GM12878 (cell line): ENCODE results near the gene CAMKK2. TPM values are rescaled to one million over a fixed set of nuclear protein-coding genes. Genes with fewer than 3 reads are reported as not detected.

Experiments used
- BACH1 ChIP-seq: fragments of 450-650 bp; IDR thresholded peaks from 2 replicates; pipeline ENCODE4 v1.6.1; 2017; ENCODE audit warnings: mild to moderate bottlenecking, borderline replicate concordance
- CREB1 ChIP-seq: IDR thresholded peaks from 2 replicates; pipeline ENCODE4 v1.6.1; 2012; ENCODE audit warnings: low read depth, mild to moderate bottlenecking, inconsistent platforms
- EED ChIP-seq: sonication (generic); IDR thresholded peaks from 2 replicates; pipeline ENCODE4 v1.6.1; 2016; ENCODE audit warnings: antibody characterized with exemption, low read depth
- RCOR1 ChIP-seq: conservative IDR thresholded peaks from 2 replicates; pipeline ENCODE4 v1.6.1; 2012; ENCODE audit warnings: low read depth, low read length, improper control_type of control experiment
- ZNF384 ChIP-seq: IDR thresholded peaks from 2 replicates; pipeline ENCODE4 v1.6.1; 2012; ENCODE audit warnings: low read depth, mild to moderate bottlenecking, low read length, improper control_type of control experiment, borderline replicate concordance
- polyA plus RNA-seq, 11 experiments: library from polyadenylated mRNA; depleted of rRNA in 4 of 11; unstranded in 6 of 11; stranded (reverse) in 5 of 11; fragments of >200 nt; fragmentation: Nextera tagmentation in 4 of 11; fragmentation: Illumina TruSeq in 1 of 11; extraction: Ambion mirVana in 4 of 11; extraction: Trizol in 1 of 11; gene quantifications; 1 replicate in 1 of 11; 2 replicates in 10 of 11; pipeline versions ENCODE4 v1.2.1 to v1.2.3, GENCODE V29; 2011 to 2016; ENCODE audit warnings: inconsistent platforms in 2 of 11, missing spikeins in 2 of 11, low read depth in 1 of 11
- total RNA-seq, 4 experiments: library from RNA; depleted of rRNA in 3 of 4; stranded (reverse); fragments of >200 nt in 3 of 4; fragmentation: Illumina TruSeq in 1 of 4; extraction: Trizol in 1 of 4; gene quantifications; 2 replicates each; pipeline versions ENCODE4 v1.2.1 to v1.2.3, GENCODE V29; 2013 to 2021
- TF ChIP-seq, protein P1 (sequence below): fragments of 450-650 bp; formaldehyde crosslinking; IDR thresholded peaks from 2 replicates; pipeline ENCODE4 v1.5.0; 2022; ENCODE audit warnings: mild to moderate bottlenecking, missing genetic modification characterization
- TF ChIP-seq, protein P2 (sequence below): fragments of 450-650 bp; IDR thresholded peaks from 2 replicates; pipeline ENCODE4 v1.6.1; 2017; ENCODE audit warnings: low read depth, mild to moderate bottlenecking, moderate library complexity
- TF ChIP-seq, protein P3 (sequence below): fragments of 450-650 bp; conservative IDR thresholded peaks from 2 replicates; pipeline ENCODE4 v1.6.1; 2017; ENCODE audit warnings: mild to moderate bottlenecking, moderate library complexity
- TF ChIP-seq, protein P4 (sequence below): IDR thresholded peaks from 2 replicates; pipeline ENCODE4 v1.6.1; 2012; ENCODE audit warnings: mild to moderate bottlenecking, low read depth, low read length

Gene CAMKK2
- total and polyA plus RNA-seq, 10 of the 15 experiments (the other 5 are each of a cell fraction or from before 2014, with no cell fraction given): 5.2 to 40.6 (median 26.6) TPM

DNA sequence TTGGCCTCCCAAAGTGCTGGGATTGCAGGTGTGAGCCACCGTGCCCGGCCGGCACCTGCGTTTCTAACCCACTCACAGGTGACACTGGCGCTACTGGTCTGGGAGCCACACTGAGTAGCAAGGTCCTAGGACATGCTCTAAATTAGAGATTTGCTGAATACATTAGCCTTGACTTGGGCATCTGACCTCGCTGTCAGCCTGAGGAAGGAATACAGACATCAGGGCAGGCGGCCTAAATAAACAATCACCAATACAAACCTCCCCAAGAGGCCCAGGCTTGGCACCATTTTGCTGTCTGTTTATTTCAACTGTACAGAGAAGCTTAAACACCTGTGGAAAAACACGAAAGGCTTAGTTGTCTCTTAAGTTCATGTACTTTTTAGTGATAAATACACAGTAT, 59.1 kb downstream of the CAMKK2 start (continued):
- TF ChIP-seq, protein P1, sequence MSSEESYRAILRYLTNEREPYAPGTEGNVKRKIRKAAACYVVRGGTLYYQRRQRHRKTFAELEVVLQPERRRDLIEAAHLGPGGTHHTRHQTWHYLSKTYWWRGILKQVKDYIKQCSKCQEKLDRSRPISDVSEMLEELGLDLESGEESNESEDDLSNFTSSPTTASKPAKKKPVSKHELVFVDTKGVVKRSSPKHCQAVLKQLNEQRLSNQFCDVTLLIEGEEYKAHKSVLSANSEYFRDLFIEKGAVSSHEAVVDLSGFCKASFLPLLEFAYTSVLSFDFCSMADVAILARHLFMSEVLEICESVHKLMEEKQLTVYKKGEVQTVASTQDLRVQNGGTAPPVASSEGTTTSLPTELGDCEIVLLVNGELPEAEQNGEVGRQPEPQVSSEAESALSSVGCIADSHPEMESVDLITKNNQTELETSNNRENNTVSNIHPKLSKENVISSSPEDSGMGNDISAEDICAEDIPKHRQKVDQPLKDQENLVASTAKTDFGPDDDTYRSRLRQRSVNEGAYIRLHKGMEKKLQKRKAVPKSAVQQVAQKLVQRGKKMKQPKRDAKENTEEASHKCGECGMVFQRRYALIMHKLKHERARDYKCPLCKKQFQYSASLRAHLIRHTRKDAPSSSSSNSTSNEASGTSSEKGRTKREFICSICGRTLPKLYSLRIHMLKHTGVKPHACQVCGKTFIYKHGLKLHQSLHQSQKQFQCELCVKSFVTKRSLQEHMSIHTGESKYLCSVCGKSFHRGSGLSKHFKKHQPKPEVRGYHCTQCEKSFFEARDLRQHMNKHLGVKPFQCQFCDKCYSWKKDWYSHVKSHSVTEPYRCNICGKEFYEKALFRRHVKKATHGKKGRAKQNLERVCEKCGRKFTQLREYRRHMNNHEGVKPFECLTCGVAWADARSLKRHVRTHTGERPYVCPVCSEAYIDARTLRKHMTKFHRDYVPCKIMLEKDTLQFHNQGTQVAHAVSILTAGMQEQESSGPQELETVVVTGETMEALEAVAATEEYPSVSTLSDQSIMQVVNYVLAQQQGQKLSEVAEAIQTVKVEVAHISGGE (CRISPR knock-in tag): no peak
- TF ChIP-seq, protein P2, sequence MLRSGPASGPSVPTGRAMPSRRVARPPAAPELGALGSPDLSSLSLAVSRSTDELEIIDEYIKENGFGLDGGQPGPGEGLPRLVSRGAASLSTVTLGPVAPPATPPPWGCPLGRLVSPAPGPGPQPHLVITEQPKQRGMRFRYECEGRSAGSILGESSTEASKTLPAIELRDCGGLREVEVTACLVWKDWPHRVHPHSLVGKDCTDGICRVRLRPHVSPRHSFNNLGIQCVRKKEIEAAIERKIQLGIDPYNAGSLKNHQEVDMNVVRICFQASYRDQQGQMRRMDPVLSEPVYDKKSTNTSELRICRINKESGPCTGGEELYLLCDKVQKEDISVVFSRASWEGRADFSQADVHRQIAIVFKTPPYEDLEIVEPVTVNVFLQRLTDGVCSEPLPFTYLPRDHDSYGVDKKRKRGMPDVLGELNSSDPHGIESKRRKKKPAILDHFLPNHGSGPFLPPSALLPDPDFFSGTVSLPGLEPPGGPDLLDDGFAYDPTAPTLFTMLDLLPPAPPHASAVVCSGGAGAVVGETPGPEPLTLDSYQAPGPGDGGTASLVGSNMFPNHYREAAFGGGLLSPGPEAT: no peak
- TF ChIP-seq, protein P3, sequence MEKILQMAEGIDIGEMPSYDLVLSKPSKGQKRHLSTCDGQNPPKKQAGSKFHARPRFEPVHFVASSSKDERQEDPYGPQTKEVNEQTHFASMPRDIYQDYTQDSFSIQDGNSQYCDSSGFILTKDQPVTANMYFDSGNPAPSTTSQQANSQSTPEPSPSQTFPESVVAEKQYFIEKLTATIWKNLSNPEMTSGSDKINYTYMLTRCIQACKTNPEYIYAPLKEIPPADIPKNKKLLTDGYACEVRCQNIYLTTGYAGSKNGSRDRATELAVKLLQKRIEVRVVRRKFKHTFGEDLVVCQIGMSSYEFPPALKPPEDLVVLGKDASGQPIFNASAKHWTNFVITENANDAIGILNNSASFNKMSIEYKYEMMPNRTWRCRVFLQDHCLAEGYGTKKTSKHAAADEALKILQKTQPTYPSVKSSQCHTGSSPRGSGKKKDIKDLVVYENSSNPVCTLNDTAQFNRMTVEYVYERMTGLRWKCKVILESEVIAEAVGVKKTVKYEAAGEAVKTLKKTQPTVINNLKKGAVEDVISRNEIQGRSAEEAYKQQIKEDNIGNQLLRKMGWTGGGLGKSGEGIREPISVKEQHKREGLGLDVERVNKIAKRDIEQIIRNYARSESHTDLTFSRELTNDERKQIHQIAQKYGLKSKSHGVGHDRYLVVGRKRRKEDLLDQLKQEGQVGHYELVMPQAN: no peak
- TF ChIP-seq RCOR1 (no peak), EED (no peak), BACH1 (no peak), ZNF384 (no peak), CREB1 (no peak)
- TF ChIP-seq, protein P4, sequence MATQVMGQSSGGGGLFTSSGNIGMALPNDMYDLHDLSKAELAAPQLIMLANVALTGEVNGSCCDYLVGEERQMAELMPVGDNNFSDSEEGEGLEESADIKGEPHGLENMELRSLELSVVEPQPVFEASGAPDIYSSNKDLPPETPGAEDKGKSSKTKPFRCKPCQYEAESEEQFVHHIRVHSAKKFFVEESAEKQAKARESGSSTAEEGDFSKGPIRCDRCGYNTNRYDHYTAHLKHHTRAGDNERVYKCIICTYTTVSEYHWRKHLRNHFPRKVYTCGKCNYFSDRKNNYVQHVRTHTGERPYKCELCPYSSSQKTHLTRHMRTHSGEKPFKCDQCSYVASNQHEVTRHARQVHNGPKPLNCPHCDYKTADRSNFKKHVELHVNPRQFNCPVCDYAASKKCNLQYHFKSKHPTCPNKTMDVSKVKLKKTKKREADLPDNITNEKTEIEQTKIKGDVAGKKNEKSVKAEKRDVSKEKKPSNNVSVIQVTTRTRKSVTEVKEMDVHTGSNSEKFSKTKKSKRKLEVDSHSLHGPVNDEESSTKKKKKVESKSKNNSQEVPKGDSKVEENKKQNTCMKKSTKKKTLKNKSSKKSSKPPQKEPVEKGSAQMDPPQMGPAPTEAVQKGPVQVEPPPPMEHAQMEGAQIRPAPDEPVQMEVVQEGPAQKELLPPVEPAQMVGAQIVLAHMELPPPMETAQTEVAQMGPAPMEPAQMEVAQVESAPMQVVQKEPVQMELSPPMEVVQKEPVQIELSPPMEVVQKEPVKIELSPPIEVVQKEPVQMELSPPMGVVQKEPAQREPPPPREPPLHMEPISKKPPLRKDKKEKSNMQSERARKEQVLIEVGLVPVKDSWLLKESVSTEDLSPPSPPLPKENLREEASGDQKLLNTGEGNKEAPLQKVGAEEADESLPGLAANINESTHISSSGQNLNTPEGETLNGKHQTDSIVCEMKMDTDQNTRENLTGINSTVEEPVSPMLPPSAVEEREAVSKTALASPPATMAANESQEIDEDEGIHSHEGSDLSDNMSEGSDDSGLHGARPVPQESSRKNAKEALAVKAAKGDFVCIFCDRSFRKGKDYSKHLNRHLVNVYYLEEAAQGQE: no peak
- TF ChIP-seq, all 136 proteins: peak for 0
